ENCODE data around the gene AGBL1. TPM values are rescaled to one million over a fixed set of nuclear protein-coding genes. Genes with fewer than 3 reads are reported as not detected.

AGBL1 gene
- total RNA-seq, 1 donor from 2014 or later: not detected

GRCh38 chr15:86178845-86179244 lies 99.2 kb downstream of the AGBL1 start:
- intact Hi-C loops (cut with micrococcal nuclease): no loop called here
- peaks cover 7% of the 10 kb centered on the region for H3K9me3 ChIP-seq (replicated peaks)

GRCh38 chr15:86183596-86184491 lies 104.2 kb downstream of the AGBL1 start:
- intact Hi-C loops (cut with micrococcal nuclease): no loop called here
- no peak overlapping the region for H3K4me3 ChIP-seq
- no peak for TF ChIP-seq CTCF (IDR thresholded peaks at IDR 0.05; ENCODE audit: borderline replicate concordance)

More at GRCh38 chr15:86178845-86179244, 99.2 kb downstream of the AGBL1 start:
- H3K36me3 ChIP-seq: no peaks in the 10 kb centered on the region
- no peak for DNase-seq
- no peak overlapping the region for H3K27ac ChIP-seq (replicated peaks)
- no peak for TF ChIP-seq CTCF (IDR thresholded peaks at IDR 0.05; ENCODE audit: borderline replicate concordance)
- H3K4me1 ChIP-seq: no peaks in the 10 kb centered on the region
- no peak overlapping the region for H3K4me3 ChIP-seq
- H3K27me3 ChIP-seq (ENCODE audit: low read depth): peaks cover 6% of the 10 kb centered on the region

GRCh38 chr15:86193716-86194380 lies 114.2 kb downstream of the AGBL1 start:
- Histone ChIP-seq H3K27me3 (ENCODE audit: low read depth) (peaks cover 14% of the 10 kb centered on the region), H3K4me3 (no peak overlapping the region), H3K4me1 (no peaks in the 10 kb centered on the region), H3K9me3 (replicated peaks) (no peaks in the 10 kb centered on the region), H3K36me3 (no peaks in the 10 kb centered on the region), H3K27ac (replicated peaks) (no peak overlapping the region)
- TF ChIP-seq CTCF (IDR thresholded peaks at IDR 0.05; ENCODE audit: borderline replicate concordance): no peak
- DNase-seq: no peak
- intact Hi-C loops (cut with micrococcal nuclease): no loop called here

More at GRCh38 chr15:86183596-86184491, 104.2 kb downstream of the AGBL1 start:
- Histone ChIP-seq H3K4me1 (no peaks in the 10 kb centered on the region), H3K9me3 (replicated peaks) (no peaks in the 10 kb centered on the region), H3K27me3 (ENCODE audit: low read depth) (no peaks in the 10 kb centered on the region), H3K27ac (replicated peaks) (no peak overlapping the region), H3K36me3 (no peaks in the 10 kb centered on the region)
- no peak for DNase-seq

GRCh38 chr15:86197770-86198169 lies 118.1 kb downstream of the AGBL1 start:
- no peak for DNase-seq
- TF ChIP-seq CTCF (IDR thresholded peaks at IDR 0.05; ENCODE audit: borderline replicate concordance): no peak
- Histone ChIP-seq H3K4me1 (no peaks in the 10 kb centered on the region), H3K27me3 (ENCODE audit: low read depth) (peaks cover 6% of the 10 kb centered on the region), H3K4me3 (no peak overlapping the region), H3K9me3 (replicated peaks) (no peaks in the 10 kb centered on the region), H3K36me3 (no peaks in the 10 kb centered on the region), H3K27ac (replicated peaks) (no peak overlapping the region)
- intact Hi-C loops (cut with micrococcal nuclease): no loop called here

GRCh38 chr15:86199467-86200145 lies 119.9 kb downstream of the AGBL1 start:
- Histone ChIP-seq H3K36me3 (no peaks in the 10 kb centered on the region), H3K9me3 (replicated peaks) (no peaks in the 10 kb centered on the region), H3K4me1 (no peaks in the 10 kb centered on the region), H3K27me3 (ENCODE audit: low read depth) (peaks cover 6% of the 10 kb centered on the region), H3K4me3 (no peak overlapping the region), H3K27ac (replicated peaks) (no peak overlapping the region)
- TF ChIP-seq CTCF (IDR thresholded peaks at IDR 0.05; ENCODE audit: borderline replicate concordance): no peak
- DNase-seq: no peak
- intact Hi-C loops (cut with micrococcal nuclease): no loop called here

All from left ventricle myocardium inferior (tissue), 1 donor.